Sigmoid colon (tissue), 7 donors: Measurements from ENCODE around the gene CAVIN3. TPM values are rescaled to one million over a fixed set of nuclear protein-coding genes. Genes with fewer than 3 reads are reported as not detected.
A peak's percentile ranks its signal among the peaks of the same experiment; 100 is the strongest.

Experiments used
- DNase-seq: peaks from one replicate; pipeline ENCODE4 v3.0.0-alpha.2; 2019
- H3K27ac ChIP-seq, 4 donors: fragments of 200-600 bp; sonication (generic); one replicate each; pipeline ENCODE4 v1.5.1; 2016 to 2019; ENCODE audit warnings: mild to moderate bottlenecking in 1 of 4
- H3K27me3 ChIP-seq, 3 donors: fragments of 200-600 bp; sonication (generic); one replicate each; pipeline ENCODE4 v1.5.1; 2019; ENCODE audit warnings: mild to moderate bottlenecking in 1 of 3
- H3K36me3 ChIP-seq, 4 donors: fragments of 200-600 bp; sonication (generic); one replicate each; pipeline ENCODE4 v1.5.1; 2016 to 2019
- H3K4me1 ChIP-seq, 4 donors: fragments of 200-600 bp; sonication (generic); one replicate each; pipeline ENCODE4 v1.5.1; 2017 to 2019
- H3K4me3 ChIP-seq, 4 donors: fragments of 200-600 bp; sonication (generic); one replicate each; pipeline ENCODE4 v1.5.1; 2017 to 2019; ENCODE audit warnings: mild to moderate bottlenecking in 2 of 4, moderate library complexity in 1 of 4
- H3K9me3 ChIP-seq, 4 donors: fragments of 200-600 bp in 3 of 4; sonication (generic) in 3 of 4; one replicate each; pipeline versions ENCODE4 v1.5.1 to v1.6.1; 2013 to 2019
- CTCF ChIP-seq, 4 experiments: fragments of 450-650 bp in 3 of 4; fragments of 200-600 bp in 1 of 4; IDR thresholded peaks; one replicate each; pipeline ENCODE4 v1.5.1; 2016 to 2019; ENCODE audit warnings: antibody characterized with exemption in 4 of 4, mild to moderate bottlenecking in 3 of 4, moderate library complexity in 2 of 4
- EP300 ChIP-seq, 4 donors: sonication (generic); formaldehyde crosslinking; IDR thresholded peaks; one replicate each; pipeline ENCODE4 v1.6.1; 2017; ENCODE audit warnings: antibody characterized with exemption in 4 of 4
- POLR2A ChIP-seq, 2 donors: fragments of 450-650 bp; IDR thresholded peaks; one replicate each; pipeline ENCODE4 v1.6.1; 2016; ENCODE audit warnings: antibody characterized with exemption in 2 of 2, mild to moderate bottlenecking in 2 of 2, moderate library complexity in 2 of 2
- POLR2AphosphoS5 ChIP-seq, 4 donors: sonication (generic); formaldehyde crosslinking; IDR thresholded peaks; one replicate each; pipeline ENCODE4 v1.6.1; 2017; ENCODE audit warnings: antibody characterized with exemption in 4 of 4
- WGBS, 2 donors: extraction: QIAGEN DNeasy Blood & Tissue Kit; methylation state at CpG; one replicate each; pipeline ENCODE4 v1.1.7; 2013; 5-methylcytosine and 5-hydroxymethylcytosine counted together
- intact Hi-C: fragments of 100-400 bp; cut with DNase I; formaldehyde crosslinking; loops from one replicate; pipeline ENCODE4 v1.15.1; 2023
- polyA plus RNA-seq, 3 donors: library from polyadenylated mRNA; stranded (reverse); fragments of 200-250 nt; gene quantifications; one replicate each; pipeline ENCODE4 v1.2.3, GENCODE V29; 2013
- total RNA-seq, 4 donors: library from RNA; depleted of rRNA; stranded (reverse); fragments of >200 nt; gene quantifications; one replicate each; pipeline ENCODE4 v1.1.0, GENCODE V29; 2016
- donor health status: healthy with polysubstance abuse.
- donor health status: Bipolar disorder and iron deficiency.
- donor health status: healthy.

CAVIN3 gene
- total and polyA plus RNA-seq, 7 donors = 6.9 to 294 (median 113) TPM

- WGBS, 2 donors = 82 to 85% methylated on average over 3 of the region's 3 CpGs
- no peaks in the 10 kb centered on the region for H3K9me3 ChIP-seq
- DNase-seq = no peak
- no peaks in the 10 kb centered on the region for H3K36me3 ChIP-seq
- peaks cover 0 to 28% (median 20%) of the 10 kb centered on the region in 4 donors for H3K4me1 ChIP-seq
- H3K27me3 ChIP-seq = no peaks in the 10 kb centered on the region
- TF ChIP-seq CTCF (IDR thresholded peaks at IDR 0.05) (no peak), EP300 (IDR thresholded peaks at IDR 0.05) (no peak), POLR2AphosphoS5 (IDR thresholded peaks at IDR 0.05) (no peak), POLR2A (IDR thresholded peaks at IDR 0.05) (no peak)
- intact Hi-C loops = no loop called here
- no peak overlapping the region for H3K4me3 ChIP-seq
- no peak overlapping the region for H3K27ac ChIP-seq
These were observed 39.9 kb upstream of the CAVIN3 start for GRCh38 chr11:6360183-6360582.

- Histone ChIP-seq H3K27ac (peak overlapping the region in 3 of 4 donors; percentile 47 to 57 (median 53)), H3K4me3 (no peak overlapping the region), H3K27me3 (no peaks in the 10 kb centered on the region), H3K9me3 (no peaks in the 10 kb centered on the region), H3K4me1 (peaks cover 0 to 22% (median 17%) of the 10 kb centered on the region in 4 donors), H3K36me3 (no peaks in the 10 kb centered on the region)
- TF ChIP-seq POLR2AphosphoS5 (IDR thresholded peaks at IDR 0.05) (peak in 1 of 4 donors; percentile 37), EP300 (IDR thresholded peaks at IDR 0.05) (no peak)
- intact Hi-C loops = no loop called here
- 62 to 82% methylated on average over 9 of the region's 9 CpGs for WGBS, 2 donors
- DNase-seq = peak; percentile 88
These were observed 36.9 kb upstream of the CAVIN3 start for GRCh38 chr11:6357222-6357621.

- 69% methylated on average over 4 of the region's 4 CpGs for WGBS, 2 donors
- no peaks in the 10 kb centered on the region for H3K27me3 ChIP-seq
- H3K4me3 ChIP-seq = no peak overlapping the region
- intact Hi-C loops = no loop called here
- H3K36me3 ChIP-seq = no peaks in the 10 kb centered on the region
- H3K4me1 ChIP-seq = peaks cover 0 to 22% (median 17%) of the 10 kb centered on the region in 4 donors
- TF ChIP-seq EP300 (IDR thresholded peaks at IDR 0.05) = no peak
- no peak for TF ChIP-seq POLR2AphosphoS5 (IDR thresholded peaks at IDR 0.05)
- TF ChIP-seq CTCF (IDR thresholded peaks at IDR 0.05) = no peak
- TF ChIP-seq POLR2A (IDR thresholded peaks at IDR 0.05) = no peak
- no peaks in the 10 kb centered on the region for H3K9me3 ChIP-seq
- DNase-seq = no peak
- peak overlapping the region in 2 of 4 donors; percentile 53 to 57 for H3K27ac ChIP-seq
These were observed 36.3 kb upstream of the CAVIN3 start for GRCh38 chr11:6356503-6357055.

GRCh38 chr11:6354651-6355485 is 34.6 kb upstream of the CAVIN3 start:
- Histone ChIP-seq H3K27ac (no peak overlapping the region), H3K4me3 (no peak overlapping the region), H3K4me1 (peaks cover 0 to 22% (median 17%) of the 10 kb centered on the region in 4 donors), H3K27me3 (no peaks in the 10 kb centered on the region), H3K36me3 (no peaks in the 10 kb centered on the region), H3K9me3 (no peaks in the 10 kb centered on the region)
- TF ChIP-seq EP300 (IDR thresholded peaks at IDR 0.05) (no peak), POLR2AphosphoS5 (IDR thresholded peaks at IDR 0.05) (no peak)
- intact Hi-C loops = loop anchor here (2.0 to 5.0 kb wide), 2 partner anchors 58 to 332 kb away; no protein-coding TSS in a partner anchor
- no peak for DNase-seq
- 51 to 76% methylated on average over 4 of the region's 4 CpGs for WGBS, 2 donors

GRCh38 chr11:6353367-6353987 is 33.2 kb upstream of the CAVIN3 start:
- peak; percentile 76 for DNase-seq
- no peaks in the 10 kb centered on the region for H3K27me3 ChIP-seq

More at GRCh38 chr11:6353367-6353987, 33.2 kb upstream of the CAVIN3 start:
- no peak overlapping the region for H3K4me3 ChIP-seq
- intact Hi-C loops = loop anchor here (5.0 kb wide), 1 partner anchor 56 kb away; no protein-coding TSS in a partner anchor
- no peaks in the 10 kb centered on the region for H3K9me3 ChIP-seq
- peak; percentile 79 to 90 (median 86) for TF ChIP-seq CTCF (IDR thresholded peaks at IDR 0.05)
- no peak for TF ChIP-seq POLR2A (IDR thresholded peaks at IDR 0.05)
- TF ChIP-seq POLR2AphosphoS5 (IDR thresholded peaks at IDR 0.05) = peak in 2 of 4 donors; percentile 62 to 69
- TF ChIP-seq EP300 (IDR thresholded peaks at IDR 0.05) = no peak
- H3K4me1 ChIP-seq = peaks cover 0 to 22% (median 17%) of the 10 kb centered on the region in 4 donors
- WGBS, 2 donors = 13 to 18% methylated on average over 5 of the region's 5 CpGs
- H3K27ac ChIP-seq = no peak overlapping the region
- no peaks in the 10 kb centered on the region for H3K36me3 ChIP-seq
